Testis (tissue), 2 donors: Measurements from ENCODE around the gene ZNF423.

ENCODE experiments used
- CTCF ChIP-seq, 3 experiments: fragments of 450-650 bp in 2 of 3; fragments of 200-600 bp in 1 of 3; sonication (generic) in 1 of 3; IDR thresholded peaks; one replicate each; pipeline ENCODE4 v1.5.1; 2016 to 2019; ENCODE audit warnings: antibody characterized with exemption in 3 of 3, mild to moderate bottlenecking in 2 of 3, moderate library complexity in 1 of 3
- POLR2A ChIP-seq: fragments of 450-650 bp; IDR thresholded peaks from one replicate; pipeline ENCODE4 v1.6.1; 2017; ENCODE audit warnings: antibody characterized with exemption, mild to moderate bottlenecking, moderate library complexity

GRCh38 chr16:49439050-49439449 lies 416.9 kb downstream of the ZNF423 start:
- TF ChIP-seq POLR2A = no peak
- no peak for TF ChIP-seq CTCF (IDR thresholded peaks at IDR 0.05)
